ENCODE measurements around the gene ANKRD22.

ANKRD22 gene

DNA sequence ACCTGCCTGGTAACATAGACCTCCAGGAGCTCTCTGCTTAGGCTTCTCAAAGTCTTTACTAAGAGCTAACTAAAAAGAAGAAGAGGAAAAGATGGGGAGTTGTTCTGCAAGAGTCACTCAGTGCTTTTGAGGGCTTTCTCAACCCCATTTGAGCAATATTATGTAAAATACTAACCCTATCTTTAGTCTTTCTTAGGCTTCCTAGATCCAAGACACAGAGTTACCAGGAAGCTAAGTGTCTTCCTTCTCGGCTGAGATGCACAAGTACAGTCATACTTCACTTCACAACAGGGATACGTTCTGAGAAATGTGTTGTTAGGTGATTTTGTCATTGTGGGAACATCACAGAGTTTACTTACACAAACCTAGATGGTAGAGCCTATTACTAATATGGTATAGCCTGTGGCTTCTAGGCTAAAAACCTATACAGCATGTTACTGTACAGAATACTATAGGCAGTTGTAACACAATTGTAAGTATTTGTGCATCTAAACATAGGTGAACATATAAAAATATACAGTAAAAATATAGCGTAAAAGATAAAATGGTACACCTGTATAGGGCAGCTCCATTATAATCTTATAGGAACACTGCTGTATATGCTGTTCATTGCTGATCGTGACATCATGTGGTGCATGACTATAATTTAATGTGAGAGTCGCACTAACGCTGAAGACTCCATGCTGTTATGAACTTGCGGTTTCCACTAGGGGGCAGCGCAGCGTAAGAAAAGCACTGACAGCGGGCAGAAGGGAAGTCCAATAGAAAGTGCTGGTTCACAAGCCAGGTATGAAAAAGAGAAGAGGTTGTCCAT, 16.3 kb downstream of the ANKRD22 start:
- DNase-seq (ENCODE audit: low read depth in 2 of 2), result peak; percentile 74 to 86

- no peak for DNase-seq (ENCODE audit: low read depth in 2 of 2)
These were observed 17.9 kb downstream of the ANKRD22 start for GRCh38 chr10:88833723-88834122.

GRCh38 chr10:88833156-88833555, 18.5 kb downstream of the ANKRD22 start:
- DNase-seq (ENCODE audit: low read depth in 2 of 2), result no peak

DNA sequence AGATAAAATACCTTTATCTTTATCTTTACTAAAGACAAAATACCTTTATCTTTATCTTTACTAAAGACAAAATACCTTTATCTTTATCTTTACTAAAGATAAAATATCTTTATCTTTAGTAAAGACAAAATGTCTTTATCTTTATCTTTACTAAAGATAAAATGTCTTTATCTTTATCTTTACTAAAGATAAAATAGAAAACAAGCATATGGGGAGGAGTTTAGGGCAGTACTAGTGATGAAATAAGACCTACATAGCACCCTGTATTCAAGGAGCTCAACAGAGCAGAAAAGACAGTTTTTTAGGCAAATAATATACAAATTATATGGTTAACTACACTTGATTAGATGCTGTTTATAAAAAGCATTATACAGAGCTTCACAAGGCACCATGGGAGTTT, 19.3 kb downstream of the ANKRD22 start:
- DNase-seq (ENCODE audit: low read depth in 2 of 2), result no peak

GRCh38 chr10:88831709-88832108, 19.9 kb downstream of the ANKRD22 start:
- peak; percentile 8 to 25 for DNase-seq (ENCODE audit: low read depth in 2 of 2)

DNA sequence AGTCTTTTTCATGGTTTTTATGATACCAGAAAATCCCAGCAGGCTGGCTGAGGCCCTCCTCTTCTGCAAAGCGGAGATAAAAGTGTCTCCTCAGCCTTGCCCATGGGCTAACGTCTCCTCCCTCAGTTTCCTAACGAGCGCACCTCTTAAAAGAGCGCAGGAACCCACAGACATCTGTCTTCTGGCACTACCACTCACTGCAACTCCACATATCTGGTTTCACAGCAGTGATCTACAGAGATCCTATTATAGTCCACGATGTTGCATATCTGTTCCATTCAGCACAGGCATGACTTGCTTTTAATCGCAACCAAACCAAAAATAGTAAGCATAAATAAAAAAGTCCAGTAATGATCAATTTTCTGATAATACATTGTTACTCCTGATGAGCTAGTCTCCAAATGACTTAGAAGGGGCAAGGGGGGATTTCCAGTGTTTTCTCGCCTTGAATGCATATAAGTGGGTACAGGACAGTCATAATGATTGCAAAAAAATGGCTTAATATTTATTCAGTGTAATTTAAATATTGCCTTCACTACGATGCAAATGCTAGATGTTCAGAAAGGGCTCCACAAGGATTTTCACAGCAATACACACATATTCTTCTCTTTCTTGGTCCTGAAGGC, 20.9 kb downstream of the ANKRD22 start:
- DNase-seq (ENCODE audit: low read depth in 2 of 2), result no peak

GRCh38 chr10:88828310-88828709, 23.3 kb downstream of the ANKRD22 start:
- DNase-seq (ENCODE audit: low read depth in 2 of 2), result no peak

- no peak for DNase-seq (ENCODE audit: low read depth in 2 of 2)
These were observed 24.0 kb downstream of the ANKRD22 start for GRCh38 chr10:88827671-88828070.

- DNase-seq (ENCODE audit: low read depth in 2 of 2), result no peak
These were observed 25.3 kb downstream of the ANKRD22 start for GRCh38 chr10:88826388-88826787.

- no peak for DNase-seq (ENCODE audit: low read depth in 2 of 2)
These were observed 30.8 kb downstream of the ANKRD22 start for GRCh38 chr10:88820748-88821401.

DNA sequence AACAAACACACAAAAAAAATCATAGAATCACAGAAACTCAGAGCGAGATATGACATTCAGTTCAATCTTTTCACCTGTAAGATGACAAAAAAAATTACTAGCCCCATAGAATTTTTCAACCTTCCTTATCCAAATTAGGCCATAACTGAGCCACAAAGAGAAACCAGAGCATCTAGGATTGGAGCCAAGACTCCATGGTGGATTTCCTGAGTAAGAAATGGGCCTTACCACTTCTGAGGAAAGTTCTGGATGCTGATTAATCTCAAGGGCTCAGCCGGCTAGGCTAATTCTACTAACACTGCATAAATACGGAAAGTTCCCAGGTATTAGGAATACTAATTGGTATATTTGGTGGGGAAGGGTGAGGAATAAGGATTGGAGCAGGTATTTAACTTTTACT, 32.4 kb downstream of the ANKRD22 start:
- DNase-seq (ENCODE audit: low read depth in 2 of 2), result no peak

GRCh38 chr10:88813200-88813599, 38.4 kb downstream of the ANKRD22 start:
- no peak for DNase-seq (ENCODE audit: low read depth in 2 of 2)

DNA sequence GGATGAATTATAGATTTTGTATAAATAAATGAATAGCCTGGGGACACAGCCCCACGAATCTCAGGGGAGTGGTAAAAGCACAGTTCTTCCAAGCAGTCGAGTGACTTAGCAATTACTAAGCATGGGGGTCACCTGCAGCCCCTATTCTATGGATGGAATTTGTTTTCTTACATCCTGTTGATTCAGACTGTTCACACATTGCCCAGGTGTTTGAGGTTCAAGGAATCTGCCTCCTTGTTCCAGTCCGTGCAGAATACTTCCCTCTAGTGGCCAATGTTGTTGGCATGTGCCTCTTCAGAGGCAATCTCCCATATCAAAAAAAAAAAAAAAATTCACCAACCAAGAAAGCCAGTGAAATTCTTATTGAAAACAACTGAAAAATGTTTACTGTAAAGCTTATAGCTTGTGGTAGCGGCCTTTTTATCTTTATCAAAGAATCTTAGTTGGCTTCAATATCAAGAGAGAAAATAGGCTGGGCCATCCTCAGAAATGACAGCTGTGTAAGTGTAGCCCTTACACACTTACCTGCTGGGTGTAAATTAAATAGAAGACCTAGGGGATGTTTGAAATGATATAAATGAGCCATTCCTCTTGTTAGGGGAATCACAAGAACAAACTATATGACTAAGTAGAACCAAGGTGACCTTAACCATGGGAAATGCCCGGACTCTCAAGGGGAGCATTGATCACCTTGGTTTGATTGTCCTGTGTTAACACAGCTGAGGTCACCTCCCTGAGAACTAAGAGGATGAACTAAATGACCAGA, 41.3 kb downstream of the ANKRD22 start:
- DNase-seq (ENCODE audit: low read depth in 2 of 2), result no peak

DNA sequence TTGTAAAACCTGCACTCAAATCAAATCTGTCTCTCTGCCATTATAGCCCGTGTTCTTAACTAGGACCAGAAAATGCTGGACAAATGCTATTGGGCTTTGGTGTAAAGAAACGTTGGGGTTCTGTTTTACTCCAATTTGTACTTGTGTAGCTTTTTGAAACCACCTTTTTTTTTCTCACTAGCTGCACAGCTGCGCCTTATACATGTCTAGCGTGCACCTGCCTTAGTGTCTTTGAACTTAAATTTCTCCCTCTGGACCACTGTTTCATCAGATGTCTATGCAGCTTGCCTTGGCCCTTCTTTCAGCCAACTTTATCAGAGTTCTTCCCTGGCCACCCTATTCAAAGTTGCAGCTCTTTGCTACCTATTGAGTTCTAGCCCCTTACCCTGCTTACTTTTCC, 42.0 kb downstream of the ANKRD22 start:
- no peak for DNase-seq (ENCODE audit: low read depth in 2 of 2)

- no peak for DNase-seq (ENCODE audit: low read depth in 2 of 2)
These were observed 45.7 kb downstream of the ANKRD22 start for GRCh38 chr10:88805924-88806323.

DNA sequence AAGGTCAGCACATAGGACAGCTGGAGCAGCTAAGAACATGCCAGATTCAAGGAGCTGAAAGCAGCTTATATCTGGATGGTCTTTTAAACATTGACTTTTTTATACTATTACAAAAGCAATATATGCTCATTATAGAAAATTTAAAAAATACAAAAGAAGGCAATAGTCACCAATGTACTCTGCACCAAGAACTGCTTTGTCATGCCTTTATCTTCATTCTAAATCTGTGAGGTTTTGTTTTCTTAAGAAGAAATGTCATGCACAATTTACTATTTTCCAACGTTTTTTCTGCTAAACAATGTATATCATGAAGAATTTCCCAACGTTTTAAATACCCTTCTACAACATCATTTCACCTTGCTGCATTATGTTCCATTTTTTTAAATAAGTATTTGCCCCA, 46.3 kb downstream of the ANKRD22 start:
- DNase-seq (ENCODE audit: low read depth in 2 of 2), result no peak

DNA sequence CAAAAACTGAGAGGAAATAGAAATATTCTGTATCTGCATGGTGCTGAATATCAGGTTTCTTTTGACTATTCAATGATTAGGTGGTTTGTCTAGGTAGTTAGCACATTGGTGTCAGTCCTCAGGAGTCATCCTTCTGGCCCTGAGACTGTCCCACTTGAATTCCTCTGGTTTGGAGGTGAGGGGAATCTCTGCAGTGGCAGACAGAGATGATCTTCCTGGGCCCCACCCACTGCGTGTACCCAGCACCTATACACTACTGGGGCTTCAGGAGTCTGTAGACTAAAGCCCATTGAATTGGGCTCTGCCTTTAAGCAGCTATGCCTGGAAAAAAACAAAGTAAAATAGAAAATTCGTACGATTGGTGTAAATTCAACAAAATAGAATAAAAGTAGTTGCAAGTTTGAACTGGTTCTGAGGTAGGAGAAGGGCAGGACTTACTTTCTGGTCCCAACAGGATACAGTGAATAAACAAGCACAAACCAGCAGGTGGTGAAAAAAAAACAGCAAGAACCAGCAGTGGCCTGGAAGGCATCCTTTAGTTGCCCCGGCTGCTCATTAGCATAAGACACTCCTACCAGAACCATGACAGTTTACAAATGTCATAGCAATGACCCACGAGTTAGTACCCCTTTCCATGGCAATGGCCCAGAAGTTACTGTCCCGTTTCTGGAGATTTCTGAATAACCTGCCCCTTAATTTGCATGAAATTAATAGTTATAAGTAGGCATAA, 47.4 kb downstream of the ANKRD22 start:
- no peak for DNase-seq (ENCODE audit: low read depth in 2 of 2)

DNA sequence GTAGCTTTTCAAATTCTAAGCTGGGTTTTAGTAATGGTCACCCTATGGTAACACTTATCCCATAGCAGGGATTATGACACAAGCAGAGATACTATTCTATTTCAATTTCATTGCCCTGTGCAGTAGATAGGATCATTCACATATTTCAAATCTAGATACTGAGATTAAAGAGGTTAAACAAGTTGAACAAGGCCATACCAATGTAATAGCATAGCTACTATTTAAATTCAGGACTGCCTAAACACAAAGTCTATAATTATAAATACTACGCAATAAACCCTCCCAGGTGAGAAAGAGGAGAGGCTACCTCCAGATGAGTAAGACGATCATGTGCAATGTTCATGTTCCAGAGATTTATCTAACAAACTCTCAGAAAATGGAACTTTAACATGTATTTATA, 48.0 kb downstream of the ANKRD22 start:
- no peak for DNase-seq (ENCODE audit: low read depth in 2 of 2)

DNA sequence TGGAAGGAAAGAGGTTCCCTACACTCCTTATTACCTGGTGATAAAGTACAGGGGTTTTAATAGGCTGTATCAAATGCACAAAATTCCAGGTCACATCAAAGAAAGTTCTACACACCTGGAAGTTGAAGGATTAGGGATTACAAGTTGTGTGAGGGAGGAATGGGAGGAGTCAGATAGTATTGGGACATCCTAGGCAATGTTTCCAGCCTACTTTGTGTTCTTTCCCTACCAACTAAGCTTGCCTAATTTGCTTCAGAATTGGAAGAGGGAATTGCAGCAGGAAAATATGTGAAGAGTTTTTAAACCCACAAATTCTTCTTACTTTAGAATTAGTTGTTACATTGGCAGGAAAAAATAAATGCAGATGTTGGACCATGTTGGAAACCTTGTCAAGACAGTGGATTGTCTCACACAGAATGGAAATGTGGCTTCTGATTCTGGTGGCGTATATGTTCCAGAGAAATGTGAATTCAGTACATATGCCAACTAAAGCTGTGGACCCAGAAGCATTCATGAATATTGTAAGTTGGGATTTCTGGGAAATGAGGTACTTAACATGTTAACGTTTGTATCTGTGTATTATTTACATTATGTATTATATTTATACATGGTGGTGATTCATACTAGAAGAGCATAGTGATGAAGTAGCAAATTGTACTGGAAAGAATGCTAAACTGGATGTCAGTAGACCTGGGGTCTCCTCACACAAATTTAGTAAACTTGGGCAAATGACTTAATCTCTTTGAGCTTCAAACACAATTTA, 48.9 kb downstream of the ANKRD22 start, which contains the start of gene LIPM:
Gene LIPM (plus strand): TSS at position 208 of the 763 bp plus-strand sequence. CDS start 167 bp downstream, at position 375.
- no peak for DNase-seq (ENCODE audit: low read depth in 2 of 2)
